IMR-90 (cell line): ENCODE measurements around the gene NTRK3. TPM values are rescaled to one million over a fixed set of nuclear protein-coding genes. Genes with fewer than 3 reads are reported as not detected.

Experiments used
- ATAC-seq: fragments of 200-7000 bp; cut with Tn5 transposase; 2 replicates; pipeline ENCODE4 v1.9.1; 2020; ENCODE audit warnings: low read depth, mild to moderate bottlenecking, moderate library complexity
- BruUV-seq: library from RNA; stranded (reverse); fragments of 400-500 nt; replicated peaks from 2 replicates; lab custom pipeline; 2021; lab: Mats Ljungman, UMichigan
- CTCF ChIA-PET: fragments of 300-600 bp; formaldehyde crosslinking; extraction: SDS; loops from one replicate; lab custom pipeline; 2021; ENCODE audit warnings: antibody characterized with exemption; lab: Yijun Ruan, JAX
- POLR2A ChIA-PET: fragments of 300-600 bp; sonication (Branson Sonifier 250); formaldehyde crosslinking; loops from one replicate; lab custom pipeline; 2022; ENCODE audit warnings: antibody characterized with exemption; ENCODE audit not compliant: unreplicated experiment; lab: Charles Lee
- DNase-seq: peaks from one replicate; pipeline ENCODE4 v3.0.0; 2013
- H2AFZ ChIP-seq: replicated peaks from 2 replicates; pipeline ENCODE3; 2013; ENCODE audit warnings: low read length, mild to moderate bottlenecking; ENCODE audit not compliant: poor library complexity
- H2AK5ac ChIP-seq: 2 replicates; pipeline ENCODE4 v1.6.1; 2013; ENCODE audit warnings: low read depth, low read length, inconsistent platforms
- H2AK9ac ChIP-seq: replicated peaks from 2 replicates; pipeline ENCODE3; 2013; ENCODE audit warnings: mild to moderate bottlenecking, low read depth, low read length, moderate library complexity; ENCODE audit not compliant: poor library complexity
- H2BK120ac ChIP-seq: 2 replicates; pipeline ENCODE4 v1.6.1; 2013; ENCODE audit warnings: low read depth, low read length, inconsistent platforms
- H2BK15ac ChIP-seq: 3 replicates; pipeline ENCODE4 v1.6.1; 2013; ENCODE audit warnings: low read depth, low read length, inconsistent platforms
- H2BK20ac ChIP-seq: 2 replicates; pipeline ENCODE4 v1.6.1; 2013; ENCODE audit warnings: low read depth, mild to moderate bottlenecking, inconsistent platforms, low read length, moderate library complexity
- H2BK5ac ChIP-seq: 2 replicates; pipeline ENCODE4 v1.6.1; 2013; ENCODE audit warnings: mild to moderate bottlenecking, low read depth, low read length, inconsistent platforms; ENCODE audit not compliant: poor library complexity, severe bottlenecking
- H3K14ac ChIP-seq: replicated peaks from 2 replicates; pipeline ENCODE4 v1.6.1; 2013; ENCODE audit warnings: low read depth, low read length, inconsistent platforms
- H3K18ac ChIP-seq: 2 replicates; pipeline ENCODE4 v1.6.1; 2013; ENCODE audit warnings: low read depth, low read length, control low read depth
- H3K23ac ChIP-seq: 2 replicates; pipeline ENCODE4 v1.6.1; 2013; ENCODE audit warnings: low read depth, low read length, inconsistent platforms
- H3K27ac ChIP-seq: 2 replicates; pipeline ENCODE4 v1.5.1; 2013; ENCODE audit warnings: mild to moderate bottlenecking, control low read depth, low read length; ENCODE audit not compliant: insufficient read depth
- H3K27me3 ChIP-seq: 2 replicates; pipeline ENCODE4 v1.6.1; 2013; ENCODE audit warnings: low read length; ENCODE audit not compliant: control insufficient read depth, insufficient read depth
- H3K36me3 ChIP-seq: 2 replicates; pipeline ENCODE4 v1.6.1; 2013; ENCODE audit warnings: low read length, mixed read lengths; ENCODE audit not compliant: control insufficient read depth, insufficient read depth
- H3K4ac ChIP-seq: 2 replicates; pipeline ENCODE4 v1.6.1; 2013; ENCODE audit warnings: low read depth, low read length, inconsistent platforms
- H3K4me1 ChIP-seq: 2 replicates; pipeline ENCODE4 v1.6.1; 2013; ENCODE audit warnings: low read length, mixed read lengths; ENCODE audit not compliant: control insufficient read depth, insufficient read depth
- H3K4me2 ChIP-seq: 2 replicates; pipeline ENCODE4 v1.6.1; 2013; ENCODE audit warnings: low read depth, mild to moderate bottlenecking, control low read depth, low read length, moderate library complexity
- H3K4me3 ChIP-seq: 2 replicates; pipeline ENCODE4 v1.5.1; 2013; ENCODE audit warnings: low read depth, mild to moderate bottlenecking, control low read depth, low read length, moderate library complexity; ENCODE audit not compliant: insufficient read depth
- H3K56ac ChIP-seq: 2 replicates; pipeline ENCODE4 v1.6.1; 2013; ENCODE audit warnings: low read length, inconsistent platforms; ENCODE audit not compliant: insufficient read depth; ENCODE audit errors: extremely low read depth
- H3K79me1 ChIP-seq, 2 experiments: 2 replicates each; pipeline ENCODE4 v1.6.1; 2013; ENCODE audit warnings: low read length in 2 of 2, inconsistent platforms in 1 of 2, low read depth in 1 of 2
- H3K9ac ChIP-seq: 2 replicates; pipeline ENCODE4 v1.6.1; 2013; ENCODE audit warnings: low read depth, low read length, control low read depth
- H3K9me1 ChIP-seq: 2 replicates; pipeline ENCODE4 v1.6.1; 2013; ENCODE audit warnings: low read length, inconsistent platforms; ENCODE audit not compliant: insufficient read depth
- H3K9me3 ChIP-seq: 2 replicates; pipeline ENCODE4 v1.6.1; 2013; ENCODE audit warnings: low read length; ENCODE audit not compliant: control insufficient read depth, insufficient read depth
- H4K20me1 ChIP-seq: 2 replicates; pipeline ENCODE4 v1.6.1; 2013; ENCODE audit warnings: low read length, inconsistent platforms; ENCODE audit not compliant: insufficient read depth
- H4K5ac ChIP-seq: 2 replicates; pipeline ENCODE4 v1.6.1; 2013; ENCODE audit warnings: mild to moderate bottlenecking, low read depth, low read length, control low read depth
- H4K8ac ChIP-seq, 2 experiments: 2 replicates each; pipeline ENCODE4 v1.6.1; 2013; ENCODE audit warnings: low read depth in 2 of 2, low read length in 2 of 2, control low read depth in 1 of 2, inconsistent platforms in 1 of 2
- H4K91ac ChIP-seq: 2 replicates; pipeline ENCODE4 v1.6.1; 2013; ENCODE audit warnings: low read depth, low read length, inconsistent platforms; ENCODE audit not compliant: insufficient read depth
- BHLHE40 ChIP-seq: fragments of 150-350 bp; IDR thresholded peaks from 2 replicates; pipeline ENCODE4 v1.6.1; 2016; ENCODE audit warnings: mild to moderate bottlenecking, low read depth, low read length
- RFX5 ChIP-seq: IDR thresholded peaks from 2 replicates; pipeline ENCODE4 v1.8.0; 2012; ENCODE audit warnings: low read depth, mild to moderate bottlenecking, low read length, moderate library complexity
- WGBS, 2 experiments: methylation state at CpG; one replicate each; pipeline versions ENCODE4 v1.1.5 to v1.1.7; 2013; ENCODE audit warnings: missing lambda C conversion rate in 2 of 2; ENCODE audit not compliant: insufficient read length in 1 of 2; ENCODE audit errors: extremely low coverage in 2 of 2; 5-methylcytosine and 5-hydroxymethylcytosine counted together
- dilution Hi-C: fragments of 300-500 bp; cut with HindIII; formaldehyde crosslinking; loops from one replicate; pipeline ENCODE4 v1.14.3; 2018; ENCODE audit warnings: low sequenced_read_pairs; ENCODE audit not compliant: unreplicated experiment
- in situ Hi-C: fragments of 300-500 bp; cut with MboI; formaldehyde crosslinking; loops from 3 replicates; pipeline ENCODE4 v1.14.3; 2019; ENCODE audit warnings: low sequenced_read_pairs, inconsistent platforms, mixed read lengths
- intact Hi-C: fragments of 100-400 bp; cut with micrococcal nuclease; formaldehyde crosslinking; loops from 2 replicates; pipeline ENCODE4 v1.10.0; 2022
- polyA plus RNA-seq, 3 experiments: library from polyadenylated mRNA; depleted of rRNA; stranded (reverse); fragments of >200 nt; gene quantifications; 2 replicates each; pipeline ENCODE4 v1.2.3, GENCODE V29; 2012; ENCODE audit warnings: low replicate concordance in 1 of 3
- total RNA-seq: library from RNA; depleted of rRNA; stranded (reverse); fragments of >200 nt; gene quantifications from 2 replicates; pipeline ENCODE4 v1.2.3, GENCODE V29; 2012

Gene NTRK3
- total and polyA plus RNA-seq, 2 of the 4 experiments (the other 2 are of a cell fraction), result under 0.01 to 0.15 TPM

DNA sequence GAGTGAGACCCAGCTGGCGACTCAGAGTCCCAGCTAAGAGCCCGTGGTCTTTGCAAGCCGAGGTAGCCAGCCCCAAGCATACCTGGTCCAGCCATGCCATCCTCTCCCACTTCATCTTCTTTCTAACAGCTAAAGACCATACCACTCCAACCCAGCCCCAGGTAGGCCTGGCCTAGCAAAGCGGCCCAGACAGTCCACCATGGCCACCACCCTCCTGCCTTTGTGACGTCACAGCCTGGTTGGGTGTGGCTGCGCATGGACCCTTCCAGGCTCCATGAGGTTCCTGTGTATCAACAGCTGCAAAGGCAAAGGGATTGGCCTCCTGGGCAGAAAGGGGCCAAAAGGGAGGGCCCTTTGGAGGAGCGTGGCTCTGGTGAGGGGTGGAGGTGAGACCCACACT is 4.1 kb downstream of the NTRK3 start:
- H4K5ac ChIP-seq, result no peak overlapping the region
- TF ChIP-seq BHLHE40 (no peak), RFX5 (no peak)
- H3K27ac ChIP-seq, result no peak overlapping the region
- H2BK120ac ChIP-seq, result no peak overlapping the region
- no peak overlapping the region for H4K91ac ChIP-seq
- H3K18ac ChIP-seq, result no peak overlapping the region
- H2AK9ac ChIP-seq, result no peak overlapping the region
- H3K36me3 ChIP-seq, result no peaks in the 10 kb centered on the region
- H3K14ac ChIP-seq, result no peak overlapping the region
- H4K20me1 ChIP-seq, result no peaks in the 10 kb centered on the region
- H4K8ac ChIP-seq, result no peak overlapping the region
- peaks cover 26% of the 10 kb centered on the region for H3K27me3 ChIP-seq
- intact Hi-C loops, result no loop called here
- H3K9ac ChIP-seq, result no peak overlapping the region
- ChIA-PET POLR2A (no interaction called here), CTCF (no interaction called here)
- no peaks in the 10 kb centered on the region for H3K9me1 ChIP-seq
- BruUV-seq, result no TSS peak
- H2BK5ac ChIP-seq, result no peak overlapping the region
- H3K4ac ChIP-seq, result no peak overlapping the region
- H3K23ac ChIP-seq, result no peak overlapping the region
- H2AK5ac ChIP-seq, result no peak overlapping the region
- H3K4me2 ChIP-seq, result no peak overlapping the region
- ATAC-seq (no peak), DNase-seq (no peak)
- dilution Hi-C loops, result no loop called here
- no peak overlapping the region for H2AFZ ChIP-seq
- H3K56ac ChIP-seq, result no peak overlapping the region
- H3K9me3 ChIP-seq, result no peaks in the 10 kb centered on the region
- in situ Hi-C loops, result loop anchor here (10.0 kb wide), 1 partner anchor 578 kb away; no protein-coding TSS in a partner anchor
- peaks cover 3% of the 10 kb centered on the region; the same call in 1 of the 2 replicates for H3K4me1 ChIP-seq
- no peak overlapping the region for H2BK15ac ChIP-seq
- H3K79me1 ChIP-seq, result no peaks in the 10 kb centered on the region
- no peak overlapping the region for H3K4me3 ChIP-seq
- no CpG with 5 or more reads among the region's 7 CpGs for WGBS, 2 experiments
- no peak overlapping the region for H2BK20ac ChIP-seq
